Superior temporal gyrus (tissue), 1 donor: Measurements from ENCODE around the gene MAST4.
"Not testable (repeated sequence)": the region's sequence is repeated elsewhere in the genome, so short reads cannot be mapped to it uniquely, and the experiment has no call there.

Source experiments
- DNase-seq: peaks from one replicate; pipeline ENCODE4 v3.0.0-alpha.2; 2016; ENCODE audit errors: extremely low spot score

Gene MAST4

GRCh38 chr5:66742896-66743247 lies 146.7 kb downstream of the MAST4 start:
- no peak for DNase-seq

DNA sequence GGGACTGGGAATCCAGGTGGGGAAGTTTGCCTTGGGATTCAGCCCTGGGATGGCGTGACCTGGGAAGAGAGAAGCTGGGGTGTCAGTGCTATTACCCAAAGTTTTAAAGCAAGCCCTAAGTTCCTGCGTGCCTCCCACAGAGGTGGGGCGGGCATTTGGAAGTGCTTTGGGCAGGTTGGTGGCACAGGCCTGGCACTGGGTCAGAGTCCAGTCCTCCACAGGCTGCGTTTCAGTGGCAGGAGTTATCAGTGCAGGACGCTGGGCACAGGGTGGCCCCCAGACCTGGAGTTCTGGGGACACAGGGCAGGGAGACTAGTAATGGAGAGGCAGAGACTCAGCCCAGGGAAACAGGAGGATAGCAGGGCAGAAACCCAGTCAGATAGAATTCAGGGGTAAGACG lies 147.2 kb downstream of the MAST4 start:
- DNase-seq, result no peak

GRCh38 chr5:66744040-66744439 lies 147.8 kb downstream of the MAST4 start:
- no peak for DNase-seq

- DNase-seq, result no peak
These were observed 149.1 kb downstream of the MAST4 start for GRCh38 chr5:66745297-66745696.

DNA sequence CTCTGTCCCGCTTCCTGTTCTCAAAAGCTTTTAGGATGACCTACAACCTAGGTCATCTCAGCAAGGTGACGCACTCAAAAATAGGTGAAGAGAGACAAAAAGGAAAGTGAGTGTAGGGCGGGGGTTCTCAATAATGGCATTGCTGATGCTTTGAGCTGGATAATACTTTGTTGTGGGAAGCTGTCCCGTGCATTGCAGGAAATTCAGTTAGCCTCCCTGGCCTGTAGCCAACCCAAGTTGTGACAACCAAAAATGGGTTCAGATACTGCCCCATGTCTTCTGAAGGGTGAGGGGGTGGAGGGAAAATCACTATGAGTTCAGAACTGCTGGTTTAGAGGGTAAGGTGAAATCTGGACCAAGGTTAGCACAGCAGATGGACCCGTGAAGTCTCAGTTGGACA lies 151.4 kb downstream of the MAST4 start:
- DNase-seq, result no peak

- not testable (repeated sequence) for DNase-seq
These were observed 156.5 kb downstream of the MAST4 start for GRCh38 chr5:66752668-66753067.

DNA sequence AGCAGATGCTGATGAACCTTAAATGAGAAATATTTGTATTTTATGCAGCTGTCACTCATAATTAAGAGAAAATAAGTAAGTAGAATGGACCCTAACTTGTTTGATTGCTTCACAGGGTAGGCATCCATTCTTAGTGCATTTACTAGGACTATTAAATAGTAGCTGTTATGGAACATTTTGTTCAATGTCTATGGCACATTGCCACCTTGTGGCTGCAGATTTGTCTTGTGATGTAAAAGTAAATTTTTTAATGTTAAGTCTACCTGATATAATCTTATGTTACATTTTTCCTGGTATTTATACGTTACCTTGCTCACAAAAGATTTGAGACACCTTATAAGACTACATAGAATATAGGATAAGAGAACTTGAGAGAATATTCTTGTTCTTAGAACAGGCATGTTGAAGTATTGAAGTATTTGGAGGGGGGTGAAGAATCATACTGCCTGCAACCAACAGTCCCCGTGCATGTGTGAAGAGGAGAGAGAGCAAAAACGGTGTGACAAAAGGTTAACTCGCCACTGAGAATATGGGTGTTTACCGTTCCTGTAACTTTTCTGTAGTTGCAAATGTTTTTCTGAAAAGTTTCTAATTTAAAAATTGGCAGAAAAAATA lies 161.1 kb downstream of the MAST4 start:
- peak; percentile 79 for DNase-seq

- no peak for DNase-seq
These were observed 161.7 kb downstream of the MAST4 start for GRCh38 chr5:66757834-66758371.

DNA sequence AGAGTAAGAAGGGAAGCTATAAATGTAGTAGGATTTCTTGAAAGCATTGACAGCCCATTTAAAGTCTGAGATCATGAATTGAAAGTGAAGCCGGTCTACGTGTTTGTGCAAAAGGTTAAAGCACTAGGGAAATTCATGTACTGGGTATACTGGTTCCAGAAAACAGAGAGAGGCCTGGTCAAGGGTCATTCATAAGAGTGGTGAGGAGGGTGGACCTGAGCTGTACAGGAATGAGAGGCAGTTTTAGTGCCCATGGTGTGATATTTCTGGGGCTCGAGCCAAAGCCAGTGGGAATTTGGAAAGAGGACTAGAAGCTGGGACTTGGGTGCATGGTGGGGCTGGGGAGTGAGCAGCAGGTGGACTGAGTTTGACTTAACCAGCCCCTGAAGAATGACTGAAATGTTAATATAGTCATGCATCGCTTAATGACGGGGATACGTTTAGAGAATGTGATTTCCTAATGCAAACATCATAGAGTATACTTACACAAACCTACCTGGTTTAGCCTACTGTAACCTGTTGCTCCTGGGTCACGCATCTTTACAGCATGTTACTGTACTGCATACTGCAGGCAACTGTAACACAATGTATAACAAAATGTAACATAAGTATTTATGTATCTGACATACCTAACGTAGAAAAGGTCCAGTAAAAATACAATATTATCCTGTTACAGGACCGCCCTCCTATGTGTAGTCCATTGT lies 173.0 kb downstream of the MAST4 start:
- no peak for DNase-seq

DNA sequence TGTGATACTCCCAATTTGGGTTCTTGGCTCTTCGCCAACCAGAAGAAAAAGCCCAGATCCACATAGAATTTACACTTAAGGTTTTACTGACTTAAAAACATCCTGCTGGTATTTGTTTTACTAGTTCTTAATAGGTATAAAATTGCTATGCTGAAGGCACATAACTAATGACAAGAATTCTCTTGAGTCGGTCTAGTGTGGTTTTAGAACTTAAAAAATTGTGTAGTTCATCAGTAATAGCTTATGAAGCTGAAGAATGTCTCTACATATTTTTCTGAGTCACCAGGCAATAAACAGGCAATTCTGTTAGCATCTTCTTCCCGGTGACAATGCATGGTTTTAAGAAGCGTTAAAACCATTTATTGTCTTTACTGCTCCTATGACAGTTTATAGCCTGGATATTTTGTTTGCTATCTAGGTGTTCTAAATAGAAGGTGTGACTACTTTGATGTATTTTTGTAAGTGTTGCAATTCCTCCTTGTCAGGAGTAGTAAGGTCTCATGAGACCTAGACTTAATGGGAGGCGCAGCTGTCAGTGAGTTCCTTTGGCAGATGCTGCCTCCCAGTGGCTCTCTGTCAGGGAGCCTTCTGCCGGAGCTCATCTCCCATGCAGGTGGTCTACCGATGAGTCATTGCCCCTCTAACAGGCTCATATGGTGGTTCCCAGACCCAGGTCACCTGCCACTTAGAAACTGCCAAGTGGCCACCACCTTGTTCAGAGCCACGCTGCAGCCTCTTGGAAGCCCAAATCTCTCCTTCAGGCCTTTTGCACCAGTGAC lies 173.8 kb downstream of the MAST4 start:
- DNase-seq, result peak; percentile 47

- DNase-seq, result no peak
These were observed 181.7 kb downstream of the MAST4 start for GRCh38 chr5:66777868-66778267.

DNA sequence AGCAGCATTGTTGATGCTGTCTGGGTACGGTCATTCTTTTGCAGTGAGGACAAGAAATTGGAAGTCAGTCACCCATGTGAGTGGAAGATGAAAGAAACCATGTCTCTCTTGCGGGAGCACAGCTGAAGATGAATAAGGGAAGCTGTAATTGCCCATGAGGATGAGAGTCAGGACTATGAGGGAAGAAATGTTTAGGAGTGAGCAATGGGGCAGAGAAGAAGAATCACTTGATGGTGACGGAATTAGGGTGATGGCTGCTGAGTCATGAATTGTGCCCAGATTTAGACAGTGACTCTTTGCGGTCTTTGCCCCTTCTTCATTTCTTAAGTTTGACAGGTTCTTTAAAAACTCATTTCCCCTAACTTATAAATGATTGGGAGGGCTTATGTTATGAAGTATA lies 183.3 kb downstream of the MAST4 start:
- DNase-seq, result no peak

- no peak for DNase-seq
These were observed 192.4 kb downstream of the MAST4 start for GRCh38 chr5:66788556-66788955.

GRCh38 chr5:66789434-66789833 lies 193.2 kb downstream of the MAST4 start:
- DNase-seq, result no peak

DNA sequence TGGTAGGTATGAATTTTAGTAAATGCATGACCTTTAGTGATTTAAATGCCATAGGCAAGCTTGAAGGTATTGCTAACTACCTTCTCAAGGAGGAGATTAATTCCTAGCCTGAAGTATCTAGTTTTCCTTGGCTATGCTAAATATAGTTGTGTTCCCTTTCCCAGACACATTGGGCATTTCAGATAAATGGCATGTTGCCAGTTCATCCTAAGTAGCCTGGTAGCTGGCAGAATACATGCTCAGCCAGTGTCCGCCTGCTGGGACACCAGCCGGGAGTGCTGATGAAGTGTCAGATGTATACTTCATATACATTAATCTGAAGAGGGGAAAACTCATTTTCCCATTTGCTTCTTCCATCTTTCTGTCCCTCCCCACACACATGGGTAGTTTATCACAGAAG lies 196.9 kb downstream of the MAST4 start:
- no peak for DNase-seq

GRCh38 chr5:66795682-66796081 lies 199.5 kb downstream of the MAST4 start:
- DNase-seq, result no peak

- no peak for DNase-seq
These were observed 200.4 kb downstream of the MAST4 start for GRCh38 chr5:66796305-66797292.

DNA sequence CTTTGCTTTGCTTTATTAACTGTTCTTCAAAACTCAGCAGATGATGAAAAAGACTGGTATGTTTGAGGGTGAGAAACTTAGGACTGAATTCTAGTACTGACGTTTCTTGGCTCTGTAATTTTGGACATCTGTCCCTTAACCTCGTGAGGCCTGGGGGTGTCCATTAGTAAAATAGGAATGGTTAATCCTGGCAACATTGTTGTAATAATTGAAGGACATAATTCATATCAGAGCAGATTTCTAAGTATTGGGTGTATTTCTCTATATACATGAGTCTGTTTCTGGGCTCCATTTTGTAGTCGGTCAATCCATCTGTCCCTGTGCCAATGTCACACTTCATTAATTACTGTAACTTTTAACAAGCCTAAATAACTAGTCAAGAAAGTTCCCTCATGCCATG lies 206.7 kb downstream of the MAST4 start:
- no peak for DNase-seq

- DNase-seq, result no peak
These were observed 209.6 kb downstream of the MAST4 start for GRCh38 chr5:66805514-66806430.

DNA sequence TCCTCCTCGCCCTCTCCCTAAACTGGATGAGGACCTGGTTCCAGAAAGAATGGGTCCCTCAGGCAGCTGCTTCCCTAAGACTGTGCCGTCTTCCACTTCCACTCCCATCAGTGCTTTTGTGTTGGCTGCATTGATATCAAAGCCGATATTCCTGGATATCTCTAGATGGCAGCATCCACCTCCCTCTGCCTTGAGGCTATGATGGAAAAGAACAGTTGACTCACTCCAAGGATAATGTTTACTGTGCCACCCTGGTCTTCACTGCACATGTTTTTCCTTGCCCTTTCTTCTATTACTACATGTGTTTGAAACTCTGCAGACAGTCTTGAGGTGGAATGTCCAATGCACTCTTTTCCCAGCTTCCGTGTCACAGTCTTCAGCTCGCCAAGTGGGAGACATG lies 211.6 kb downstream of the MAST4 start:
- DNase-seq, result peak; percentile 83
